ENCODE results near the gene ITGA2B. TPM values are rescaled to one million over a fixed set of nuclear protein-coding genes. Genes with fewer than 3 reads are reported as not detected.

ITGA2B gene
- total and polyA plus RNA-seq, 2 experiments from 2014 or later: 13.3 to 13.9 TPM

- TF ChIP-seq ZNF462 (CRISPR knock-in tag; IDR thresholded peaks at IDR 0.05): no peak
- TF ChIP-seq REST (IDR thresholded peaks at IDR 0.05; ENCODE audit: unreplicated experiment): no peak
These were observed 5.6 kb downstream of the ITGA2B start (continued) for GRCh38 chr17:44383861-44384260.

- H3K27me3 ChIP-seq (ENCODE audit: insufficient read depth): peaks cover 51% of the 10 kb centered on the region
- TF ChIP-seq ZNF462 (CRISPR knock-in tag; IDR thresholded peaks at IDR 0.05): no peak
- TF ChIP-seq EZH2 (IDR thresholded peaks at IDR 0.05; ENCODE audit: low read depth, unreplicated experiment): no peak
- TF ChIP-seq EZH2phosphoT487 (IDR thresholded peaks at IDR 0.05; ENCODE audit: unreplicated experiment): no peak
- no peak for TF ChIP-seq POLR2AphosphoS5 (IDR thresholded peaks at IDR 0.05; ENCODE audit: low read depth)
These were observed 6.1 kb downstream of the ITGA2B start for GRCh38 chr17:44383363-44383762.

More at GRCh38 chr17:44383363-44383762, 6.1 kb downstream of the ITGA2B start:
- Histone ChIP-seq H2AFZ (no peak overlapping the region), H3K27ac (ENCODE audit: low read depth) (no peak overlapping the region), H3K4me1 (ENCODE audit: insufficient read depth) (peaks cover 7% of the 10 kb centered on the region), H3K4me3 (no peak overlapping the region), H4K20me1 (replicated peaks; ENCODE audit: insufficient read depth) (no peaks in the 10 kb centered on the region), H3K4me2 (no peak overlapping the region), H3F3A (replicated peaks; ENCODE audit: low read depth) (0 out of 2 replicates have a peak, but pooled peaks cover 3% of the 10 kb centered on the region), H3K9me2 (ENCODE audit: insufficient read depth) (no peaks in the 10 kb centered on the region), H3K79me2 (replicated peaks; ENCODE audit: insufficient read depth) (no peaks in the 10 kb centered on the region), H3K36me3 (ENCODE audit: insufficient read depth) (no peaks in the 10 kb centered on the region)
- no peak overlapping the region for H3K4me3 Mint-ChIP-seq
- peaks cover 41% of the 10 kb centered on the region for H3K27me3 Mint-ChIP-seq (ENCODE audit: insufficient read depth, low read depth, poor library complexity)
- DNase-seq (ENCODE audit: low spot score): no peak
- peaks cover 3% of the 10 kb centered on the region; the same call in 2 of the 3 replicates for H3K36me3 Mint-ChIP-seq (ENCODE audit: low read depth)
- no peaks in the 10 kb centered on the region; the same call in 2 of the 3 replicates for H3K9me3 Mint-ChIP-seq
- H3K27ac Mint-ChIP-seq: no peak overlapping the region
- no peak for ATAC-seq
- H3K4me1 Mint-ChIP-seq: peaks cover 13% of the 10 kb centered on the region
